Measurements from ENCODE around the gene FITM2. TPM values are rescaled to one million over a fixed set of nuclear protein-coding genes. Genes with fewer than 3 reads are reported as not detected.

Gene FITM2
- total RNA-seq, 1 donor from 2014 or later: 4.5 TPM

DNA sequence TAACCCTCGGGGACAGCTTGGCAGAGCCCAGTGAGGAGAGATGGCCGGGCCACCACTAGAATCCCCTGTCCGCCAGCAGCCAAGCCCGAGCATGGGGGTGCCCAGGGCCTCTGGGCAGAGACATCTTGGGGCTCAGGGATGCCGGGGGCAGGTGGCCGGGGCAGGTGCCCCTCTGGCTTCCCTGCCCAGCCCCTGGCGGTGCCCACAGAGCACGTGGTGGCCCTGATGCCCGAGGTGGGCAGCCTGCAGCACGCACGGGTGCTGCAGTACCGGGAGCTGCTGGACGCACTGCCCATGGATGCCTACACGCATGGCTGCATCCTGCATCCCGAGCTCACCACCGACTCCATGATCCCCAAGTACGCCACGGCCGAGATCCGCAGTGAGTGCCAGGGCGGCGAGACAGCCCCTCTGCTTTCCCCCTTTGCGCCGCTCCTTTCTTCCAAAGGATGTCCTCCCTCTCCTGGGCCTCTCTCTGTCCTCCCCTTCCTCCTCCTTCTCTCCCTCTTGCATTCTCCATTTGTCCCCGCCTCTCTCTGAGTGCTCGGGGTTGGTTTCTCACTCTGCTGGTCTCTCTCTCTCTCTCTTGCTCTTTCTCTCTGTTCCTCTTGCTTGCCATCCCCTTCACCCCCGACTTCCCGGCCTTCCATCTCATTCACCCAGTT, 52.6 kb downstream of the FITM2 start:
- Histone ChIP-seq H3K36me3 (ENCODE audit: control insufficient read depth, insufficient read depth, low read length) (no peaks in the 10 kb centered on the region), H3K27me3 (ENCODE audit: control insufficient read depth, insufficient read depth, low read length) (no peaks in the 10 kb centered on the region), H3K4me3 (ENCODE audit: low read depth, low read length) (no peak overlapping the region)
- FAIRE-seq (no peak), DNase-seq (ENCODE audit: low read depth) (no peak)
- TF ChIP-seq CTCF (IDR thresholded peaks at IDR 0.05; ENCODE audit: insufficient read depth, low read length, severe bottlenecking): no peak

GRCh38 chr20:44256961-44257360, 54.0 kb downstream of the FITM2 start:
- no peak for FAIRE-seq
- Histone ChIP-seq H3K27me3 (ENCODE audit: control insufficient read depth, insufficient read depth, low read length) (no peaks in the 10 kb centered on the region), H3K36me3 (ENCODE audit: control insufficient read depth, insufficient read depth, low read length) (no peaks in the 10 kb centered on the region), H3K4me3 (ENCODE audit: low read depth, low read length) (no peak overlapping the region)
- DNase-seq (ENCODE audit: low read depth): no peak
- no peak for TF ChIP-seq CTCF (IDR thresholded peaks at IDR 0.05; ENCODE audit: insufficient read depth, low read length, severe bottlenecking)

- no peaks in the 10 kb centered on the region for H3K36me3 ChIP-seq (ENCODE audit: control insufficient read depth, insufficient read depth, low read length)
- no peaks in the 10 kb centered on the region for H3K27me3 ChIP-seq (ENCODE audit: control insufficient read depth, insufficient read depth, low read length)
- TF ChIP-seq CTCF (IDR thresholded peaks at IDR 0.05; ENCODE audit: insufficient read depth, low read length, severe bottlenecking): no peak
- FAIRE-seq (no peak), DNase-seq (ENCODE audit: low read depth) (no peak)
- no peak overlapping the region for H3K4me3 ChIP-seq (ENCODE audit: low read depth, low read length)
Measured at GRCh38 chr20:44255942-44256341, 55.1 kb downstream of the FITM2 start.

GRCh38 chr20:44254073-44254472, 56.9 kb downstream of the FITM2 start:
- Histone ChIP-seq H3K4me3 (ENCODE audit: low read depth, low read length) (no peak overlapping the region), H3K27me3 (ENCODE audit: control insufficient read depth, insufficient read depth, low read length) (no peaks in the 10 kb centered on the region), H3K36me3 (ENCODE audit: control insufficient read depth, insufficient read depth, low read length) (no peaks in the 10 kb centered on the region)
- DNase-seq (ENCODE audit: low read depth): no peak
- peak; percentile 23 for FAIRE-seq
- TF ChIP-seq CTCF (IDR thresholded peaks at IDR 0.05; ENCODE audit: insufficient read depth, low read length, severe bottlenecking): no peak

DNA sequence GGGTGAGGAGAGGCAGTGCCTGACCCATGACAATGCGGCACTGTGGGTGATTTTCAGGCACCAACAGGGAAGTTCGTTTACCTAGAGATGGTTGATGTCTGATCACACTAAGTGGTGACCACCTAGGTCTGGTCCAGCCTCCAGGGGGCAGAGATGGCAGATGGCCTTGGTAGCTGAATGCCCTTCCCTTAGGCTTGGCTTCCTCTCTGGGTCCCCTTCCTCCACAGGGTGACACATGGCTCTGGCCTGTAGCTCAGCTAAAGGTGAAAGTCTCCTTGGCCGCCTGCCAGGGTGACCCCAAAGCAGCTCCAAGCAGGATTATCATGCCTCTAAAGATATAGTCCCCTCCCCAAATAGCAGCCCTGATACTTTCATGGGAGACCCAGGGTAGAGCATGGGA, 57.5 kb downstream of the FITM2 start:
- H3K27me3 ChIP-seq (ENCODE audit: control insufficient read depth, insufficient read depth, low read length): no peaks in the 10 kb centered on the region
- H3K36me3 ChIP-seq (ENCODE audit: control insufficient read depth, insufficient read depth, low read length): no peaks in the 10 kb centered on the region
- DNase-seq (ENCODE audit: low read depth) (no peak), FAIRE-seq (no peak)
- TF ChIP-seq CTCF (IDR thresholded peaks at IDR 0.05; ENCODE audit: insufficient read depth, low read length, severe bottlenecking): no peak
- H3K4me3 ChIP-seq (ENCODE audit: low read depth, low read length): no peak overlapping the region

Other genes with a start within 250 kb of the FITM2 start
- under 0.01 TPM in 2 replicates for gene JPH2, start 124.0 kb downstream of the FITM2 start, total RNA-seq
- gene OSER1, start 100.4 kb downstream of the FITM2 start, total RNA-seq: 31.9 and 53.2 TPM in 2 replicates
- not detected in 2 replicates for gene GDAP1L1, start 63.9 kb downstream of the FITM2 start, total RNA-seq
- not detected in 2 replicates for gene R3HDML, start 25.8 kb upstream of the FITM2 start, total RNA-seq
- gene HNF4A, start 44.5 kb upstream of the FITM2 start, total RNA-seq: not detected in 2 replicates
- 9.0 and 12.5 TPM in 2 replicates for gene TTPAL, start 164.7 kb upstream of the FITM2 start, total RNA-seq
- 82.4 and 107 TPM in 2 replicates for gene SERINC3, start 210.9 kb upstream of the FITM2 start, total RNA-seq